Embryonic facial prominence (tissue), 1 donor: ENCODE data around the gene ITM2B.
A peak's percentile ranks its signal among the peaks of the same experiment; 100 is the strongest.
"Not testable (repeated sequence)": the region's sequence is repeated elsewhere in the genome, so short reads cannot be mapped to it uniquely, and the experiment has no call there.

Experiments
- DNase-seq: peaks from one replicate; pipeline ENCODE4 v3.0.0-alpha.2; 2016; ENCODE audit errors: extremely low spot score

Gene ITM2B

DNA sequence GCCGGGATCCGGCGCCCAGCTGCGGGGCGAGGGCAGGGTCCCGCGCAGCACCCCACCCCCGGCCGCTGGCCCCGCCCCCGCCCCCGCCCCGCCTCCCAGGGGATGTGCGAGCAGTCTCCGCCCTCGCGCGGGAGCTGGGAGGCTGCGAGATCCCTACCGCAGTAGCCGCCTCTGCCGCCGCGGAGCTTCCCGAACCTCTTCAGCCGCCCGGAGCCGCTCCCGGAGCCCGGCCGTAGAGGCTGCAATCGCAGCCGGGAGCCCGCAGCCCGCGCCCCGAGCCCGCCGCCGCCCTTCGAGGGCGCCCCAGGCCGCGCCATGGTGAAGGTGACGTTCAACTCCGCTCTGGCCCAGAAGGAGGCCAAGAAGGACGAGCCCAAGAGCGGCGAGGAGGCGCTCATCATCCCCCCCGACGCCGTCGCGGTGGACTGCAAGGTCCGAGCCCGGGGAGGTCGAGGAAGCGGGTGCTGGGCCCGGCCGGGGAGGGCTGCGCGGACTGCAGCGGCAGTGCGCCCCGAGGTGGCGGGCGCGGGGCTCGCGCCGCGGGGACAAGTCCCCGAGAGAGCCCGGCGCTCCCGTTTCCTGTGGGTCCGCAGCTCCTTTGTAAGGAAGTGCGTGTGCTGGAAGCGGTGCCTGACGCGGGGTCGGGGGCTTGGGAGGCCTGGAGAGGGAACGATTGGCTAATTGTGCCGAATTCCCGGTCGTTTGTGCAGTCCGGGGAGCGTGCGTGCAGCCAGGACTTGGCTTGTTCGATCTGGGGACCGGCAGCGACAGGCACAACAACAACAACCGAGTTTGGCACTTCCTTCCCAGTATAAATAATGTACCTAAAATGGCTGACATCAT is at the start of gene ITM2B:
ITM2B (plus strand) TSS at position 161 of the 843 bp plus-strand sequence; CDS start at position 316, 155 bp downstream.
- peak; percentile 48 for DNase-seq

DNA sequence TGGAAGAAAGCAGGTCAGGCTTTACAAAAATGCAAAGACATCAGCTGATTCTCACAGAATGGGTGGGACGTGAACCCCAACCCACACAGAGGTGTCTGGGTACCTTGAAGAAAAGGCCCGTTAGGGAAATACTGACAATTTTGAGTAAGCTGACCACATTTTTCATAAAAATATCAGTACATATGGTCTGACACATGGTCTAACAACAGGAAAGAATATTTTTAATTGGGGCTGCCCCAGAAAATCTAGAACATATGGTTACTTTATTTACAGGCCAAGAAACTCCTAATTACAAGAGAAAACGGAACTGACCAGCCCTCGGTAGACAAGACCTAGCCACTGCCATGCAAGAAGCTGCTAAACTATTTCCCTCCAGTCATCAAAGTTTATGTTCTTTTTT is 48.7 kb upstream of the ITM2B start:
- no peak for DNase-seq

DNA sequence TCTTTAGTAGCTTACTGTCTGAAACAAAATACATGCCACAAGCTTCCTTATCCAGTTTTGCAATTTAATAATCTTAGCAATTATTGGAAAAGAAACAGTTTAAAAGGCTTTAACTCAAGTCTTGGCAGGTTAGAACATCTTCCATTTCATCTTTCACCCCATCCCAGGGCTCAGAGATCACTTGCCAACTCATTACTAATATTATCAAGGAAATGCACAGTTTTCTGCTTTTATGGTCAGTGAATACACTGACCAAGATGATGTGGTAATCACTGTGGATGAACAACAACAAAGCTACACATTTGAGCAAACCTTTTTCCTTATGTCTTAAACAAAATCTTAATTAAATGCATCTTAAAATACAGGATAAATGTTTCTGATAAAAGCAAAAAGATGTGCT is 48.0 kb upstream of the ITM2B start:
- no peak for DNase-seq

DNA sequence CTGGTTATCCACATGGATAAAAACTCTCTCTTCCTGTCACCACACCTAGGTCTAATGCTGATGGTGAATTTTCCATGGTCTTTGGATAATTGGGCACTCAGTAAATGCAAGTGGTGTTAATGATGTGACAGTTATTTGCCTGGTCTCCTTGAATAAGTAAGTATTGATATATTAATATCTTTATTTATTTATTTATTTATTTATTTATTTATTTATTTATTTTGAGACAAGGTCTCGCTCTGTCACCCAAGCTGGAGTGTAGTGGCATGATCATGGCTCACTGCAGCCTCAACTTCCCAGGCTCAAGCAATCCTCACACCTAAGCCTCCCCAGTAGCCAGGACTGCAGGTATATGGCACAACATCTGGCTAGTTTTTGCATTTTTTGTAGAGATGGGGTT is 46.3 kb upstream of the ITM2B start:
- no peak for DNase-seq

DNA sequence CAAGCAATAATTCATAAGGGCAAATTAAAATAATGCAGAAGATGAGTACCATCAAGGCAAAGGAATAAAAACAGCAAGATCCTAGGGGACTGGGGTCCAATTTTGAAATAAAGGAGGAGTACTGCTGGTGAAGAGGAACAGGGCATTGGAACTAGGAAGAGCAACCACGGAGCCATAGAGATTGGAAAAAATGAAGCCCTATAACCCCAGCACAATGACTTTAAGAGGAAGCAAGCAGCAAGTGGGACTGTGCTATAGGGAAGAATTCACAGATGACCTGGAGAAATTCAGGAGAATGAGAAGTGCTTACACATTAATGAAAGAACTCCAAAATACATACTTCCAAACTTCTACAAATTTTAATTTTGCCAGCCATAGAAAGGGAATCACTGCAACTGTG is 44.9 kb upstream of the ITM2B start:
- no peak for DNase-seq

DNA sequence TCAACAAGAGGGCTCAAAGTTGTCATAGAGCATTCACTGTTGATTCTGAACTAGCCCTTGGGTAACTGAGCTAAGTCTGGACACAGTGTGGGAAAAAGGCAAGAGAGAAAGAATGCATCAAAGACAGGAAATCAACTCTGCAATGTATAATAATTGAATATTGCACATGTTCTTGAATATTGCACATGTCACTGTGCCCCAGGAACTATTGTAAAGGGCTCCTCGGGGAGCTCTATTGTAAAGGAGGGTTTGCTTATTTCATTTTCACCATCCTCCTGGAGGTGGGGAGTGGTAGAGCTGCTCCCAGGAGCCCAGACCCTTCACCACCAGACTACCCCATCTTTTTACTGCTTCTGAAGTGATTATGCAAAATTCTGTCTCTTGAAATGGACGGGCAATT is 44.4 kb upstream of the ITM2B start:
- no peak for DNase-seq

DNA sequence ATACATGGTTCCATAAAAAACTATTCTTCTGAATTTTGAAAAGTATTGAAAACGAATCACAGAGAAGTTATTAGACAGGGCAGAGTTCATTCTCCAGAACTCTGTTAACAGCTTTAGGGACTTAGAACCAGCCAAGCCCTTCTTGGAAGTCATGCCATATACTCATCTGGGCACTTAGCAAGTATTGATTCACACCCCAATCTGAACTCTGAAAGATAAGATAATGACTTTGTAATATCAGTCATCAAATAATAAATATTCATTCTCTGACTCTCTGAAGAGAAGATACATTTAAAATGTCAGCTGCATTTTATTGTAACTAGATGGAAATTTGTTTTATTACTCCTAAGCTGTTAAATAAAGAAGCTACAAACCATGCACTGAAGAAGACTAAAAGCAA is 43.8 kb upstream of the ITM2B start:
- no peak for DNase-seq

DNA sequence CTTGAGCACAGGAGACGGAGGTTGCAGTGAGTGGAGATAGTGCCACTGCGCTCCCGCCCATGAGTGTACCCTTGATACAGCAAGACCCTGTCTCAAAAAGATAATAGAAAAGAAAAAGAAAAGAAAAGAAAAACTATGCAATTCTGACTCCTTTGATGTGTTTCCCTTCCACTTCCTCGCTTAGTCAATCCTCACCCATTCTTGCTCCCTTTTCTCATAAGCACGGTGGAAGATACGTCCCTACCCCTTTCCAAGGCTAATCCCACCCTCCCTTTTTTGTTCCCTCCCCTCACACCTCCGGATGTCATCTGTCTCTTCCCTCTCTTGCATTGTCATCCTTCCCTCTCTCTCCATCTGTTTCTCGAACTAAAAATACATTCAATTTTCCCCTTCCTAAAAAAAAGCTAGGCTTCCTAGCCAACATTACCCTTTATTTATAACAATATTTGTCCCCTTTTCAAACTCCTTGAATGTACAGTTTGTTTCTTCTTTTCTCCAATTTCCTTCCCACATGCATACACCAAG is 40.5 kb upstream of the ITM2B start:
- DNase-seq = no peak

DNA sequence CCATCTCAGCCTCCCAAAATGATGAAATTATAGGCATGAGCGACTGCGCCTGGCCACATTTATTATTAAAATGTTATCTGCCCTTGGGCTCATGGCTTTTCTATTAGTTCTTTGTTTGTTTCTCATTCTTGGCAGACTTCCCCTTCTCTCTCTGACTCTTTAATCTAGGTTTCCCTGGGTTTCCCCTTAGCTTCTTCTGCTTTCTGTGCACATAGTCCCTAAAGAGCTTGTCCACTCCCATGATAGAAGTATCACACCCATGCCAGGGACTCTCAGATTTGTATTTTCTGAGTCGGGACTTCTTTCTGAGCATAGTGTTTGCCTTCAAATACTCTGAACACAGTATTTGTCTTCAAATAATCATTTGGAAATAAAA is 38.6 kb upstream of the ITM2B start:
- no peak for DNase-seq

DNA sequence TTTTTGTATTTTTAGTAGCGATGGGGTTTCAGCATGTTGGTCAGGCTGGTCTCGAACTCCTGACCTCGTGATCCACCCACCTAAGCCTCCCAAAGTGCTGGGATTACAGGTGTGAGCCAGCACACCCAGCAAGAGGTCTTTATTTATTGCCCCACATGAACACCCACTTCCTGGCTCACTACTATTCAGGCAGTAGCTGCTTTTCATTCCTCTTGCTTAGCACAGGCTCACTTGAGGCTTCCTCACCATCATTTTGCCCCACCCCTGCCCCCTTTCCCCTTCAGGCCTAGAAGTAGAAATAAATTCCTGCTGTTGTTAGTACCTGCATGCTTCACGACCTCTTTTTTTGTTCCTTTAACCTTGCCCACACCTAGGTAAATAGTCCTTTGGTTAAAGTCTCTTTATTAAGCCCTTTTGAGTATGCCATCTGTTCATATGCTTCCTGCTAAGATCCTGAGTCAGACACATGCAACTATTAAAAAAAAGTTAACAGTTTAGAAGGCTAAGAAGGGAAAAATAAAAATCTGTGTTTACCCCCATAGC is 33.5 kb upstream of the ITM2B start:
- no peak for DNase-seq

DNA sequence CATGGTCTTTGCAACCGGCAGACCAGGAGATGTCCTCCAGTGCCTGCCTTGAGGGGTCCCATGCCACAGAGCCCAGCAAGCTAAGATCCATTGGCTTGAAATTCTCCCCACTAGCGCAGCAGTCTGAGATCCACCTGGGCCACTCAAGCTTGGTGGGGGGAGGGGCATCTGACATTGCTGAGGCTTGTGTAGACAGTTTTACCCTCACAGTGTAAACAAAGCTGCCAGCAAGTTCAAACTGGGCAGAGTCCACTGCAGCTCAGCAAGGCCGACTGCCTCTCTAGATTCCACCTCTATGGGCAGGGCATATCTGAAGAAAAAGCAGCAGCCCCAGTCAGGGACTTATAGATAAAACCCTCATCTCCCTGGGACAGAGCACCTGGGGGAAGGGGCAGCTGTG is 32.0 kb upstream of the ITM2B start:
- DNase-seq = no peak

DNA sequence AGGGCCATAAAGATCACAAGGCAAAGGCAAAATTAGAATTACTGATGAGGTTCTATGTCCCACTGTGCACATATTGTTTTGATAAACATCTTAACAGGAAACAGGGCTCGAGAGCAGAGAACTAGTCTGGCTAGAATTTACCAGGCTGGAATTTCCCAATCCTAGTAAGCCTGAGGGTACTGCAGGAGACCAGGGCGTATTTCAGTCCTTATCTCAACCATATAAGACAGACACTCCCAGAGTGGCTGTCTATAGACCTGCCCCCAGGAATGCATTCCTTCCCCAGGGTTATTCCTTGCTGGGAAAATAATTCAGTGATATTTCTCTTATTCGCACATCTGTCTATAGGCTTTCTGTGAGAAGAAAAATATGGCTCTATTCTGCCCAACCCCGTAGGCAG is 25.8 kb upstream of the ITM2B start:
- DNase-seq = not testable (repeated sequence)

DNA sequence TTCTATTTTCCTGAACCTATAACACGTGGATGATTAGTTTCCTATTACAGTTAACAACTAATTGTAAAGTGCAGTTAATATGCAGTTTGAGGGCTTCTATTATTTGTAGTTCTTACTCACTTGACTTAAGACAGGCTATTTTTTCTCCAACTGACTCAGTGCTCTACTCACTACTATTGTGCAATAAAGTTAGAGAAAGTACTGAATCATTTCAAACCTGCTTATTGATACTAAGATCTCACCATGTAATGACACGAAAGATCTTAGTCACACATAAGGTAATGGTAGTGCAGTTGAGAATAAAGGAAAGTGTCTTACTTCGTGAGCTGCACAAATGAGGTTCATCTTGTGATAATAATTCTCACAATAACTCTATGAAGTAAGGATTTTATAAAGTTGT is 22.8 kb upstream of the ITM2B start:
- no peak for DNase-seq

DNA sequence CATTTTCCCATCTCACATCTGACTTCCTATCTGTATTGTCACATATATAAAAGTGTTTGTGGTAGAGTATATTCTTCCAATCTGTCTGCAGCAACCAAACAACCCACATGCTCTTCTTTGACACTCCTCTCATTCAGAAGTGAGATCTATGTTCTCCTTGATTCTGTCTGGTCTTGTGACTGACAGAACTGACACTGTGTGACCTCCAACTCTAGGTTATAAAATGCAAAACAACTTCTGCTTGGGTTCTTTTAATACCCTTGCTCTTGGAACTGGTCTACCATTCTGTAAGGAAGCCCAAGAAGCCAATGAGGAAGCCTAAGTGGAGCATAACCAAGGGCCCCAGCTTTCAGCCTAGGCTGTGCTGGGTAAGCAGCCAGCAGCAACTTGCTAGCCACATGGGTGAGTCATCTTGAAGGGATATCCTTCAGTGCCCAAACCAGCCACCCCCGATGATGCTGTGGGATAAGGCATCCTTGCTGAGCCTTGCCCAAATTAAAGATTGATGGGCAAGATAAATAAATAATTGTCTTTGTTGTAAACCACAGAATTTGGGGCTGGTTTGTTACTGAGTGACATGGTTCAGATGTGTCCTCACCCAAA is 18.4 kb upstream of the ITM2B start:
- no peak for DNase-seq

DNA sequence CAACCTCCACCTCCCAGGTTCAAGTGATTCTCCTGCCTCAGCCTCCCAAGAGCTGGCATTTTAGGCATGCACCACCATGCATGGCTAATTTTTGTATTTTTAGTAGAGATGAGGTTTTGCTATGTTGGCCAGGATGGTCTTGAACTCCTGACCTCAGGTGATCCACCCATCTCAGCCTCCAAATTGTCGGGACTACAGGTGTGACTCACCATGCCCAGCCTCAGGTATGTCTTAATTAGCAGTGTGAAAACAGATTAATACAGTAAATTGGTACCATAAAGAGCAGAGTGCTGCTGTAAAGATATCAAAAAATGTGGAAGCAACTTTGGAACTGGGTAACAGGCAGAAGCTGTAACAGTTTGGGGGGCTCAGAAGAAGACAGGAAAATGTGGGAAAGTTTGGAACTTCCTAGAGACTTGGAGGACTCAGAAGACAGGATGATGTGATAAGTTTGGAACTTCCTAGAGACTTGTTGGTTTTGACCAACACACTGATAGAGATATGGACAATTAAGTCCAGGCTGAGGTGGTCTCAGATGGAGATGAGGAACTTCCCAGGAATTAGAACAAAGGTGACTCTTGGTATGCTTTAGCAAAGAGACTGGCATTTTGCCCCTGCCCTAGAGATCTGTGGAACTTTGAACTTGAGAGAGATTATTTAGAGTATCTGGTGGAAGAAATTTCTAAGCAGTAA is 17.3 kb upstream of the ITM2B start:
- DNase-seq = not testable (repeated sequence)

DNA sequence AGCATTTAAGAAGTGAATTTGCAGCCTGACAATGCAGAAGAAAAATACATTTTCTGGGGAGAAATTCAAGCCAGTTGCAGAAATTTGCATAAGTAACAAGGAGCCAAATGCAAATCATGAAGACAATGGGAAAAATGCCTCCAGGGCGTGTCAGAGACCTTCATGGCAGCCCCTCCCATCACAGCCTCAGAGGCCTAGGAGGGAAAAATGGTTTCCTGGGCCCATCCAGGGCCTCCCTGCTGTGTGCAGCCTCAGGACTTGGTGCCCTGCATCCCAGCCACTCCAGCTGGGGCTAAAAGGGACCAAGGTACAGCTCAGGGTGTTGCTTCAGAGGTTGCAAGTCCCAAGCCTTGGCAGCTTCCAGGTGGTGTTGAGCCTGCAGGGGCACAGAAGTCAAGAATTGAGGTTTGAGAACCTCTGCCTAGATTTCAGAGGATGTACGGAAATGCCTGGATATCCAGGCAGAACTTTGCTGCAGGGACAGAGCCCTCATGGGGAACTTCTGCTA is 16.7 kb upstream of the ITM2B start:
- no peak for DNase-seq

DNA sequence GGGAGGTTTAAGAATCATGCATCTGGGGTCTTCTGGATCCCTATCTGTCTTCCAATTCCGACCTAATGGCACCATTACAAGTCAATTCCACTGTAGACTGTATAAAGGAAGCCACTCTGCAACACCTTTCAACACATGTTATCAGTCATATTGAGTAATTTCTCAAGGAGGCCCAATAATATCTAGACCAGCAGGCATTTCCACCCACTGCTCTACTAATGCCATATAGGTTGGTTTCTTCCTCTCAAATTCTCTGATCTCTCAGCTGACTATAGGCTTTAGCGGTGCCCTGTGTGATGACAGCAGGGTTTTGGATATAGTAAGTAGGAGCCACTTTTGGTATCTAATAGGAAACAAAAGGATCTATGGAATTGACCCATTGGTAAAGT is 12.4 kb upstream of the ITM2B start:
- no peak for DNase-seq

DNA sequence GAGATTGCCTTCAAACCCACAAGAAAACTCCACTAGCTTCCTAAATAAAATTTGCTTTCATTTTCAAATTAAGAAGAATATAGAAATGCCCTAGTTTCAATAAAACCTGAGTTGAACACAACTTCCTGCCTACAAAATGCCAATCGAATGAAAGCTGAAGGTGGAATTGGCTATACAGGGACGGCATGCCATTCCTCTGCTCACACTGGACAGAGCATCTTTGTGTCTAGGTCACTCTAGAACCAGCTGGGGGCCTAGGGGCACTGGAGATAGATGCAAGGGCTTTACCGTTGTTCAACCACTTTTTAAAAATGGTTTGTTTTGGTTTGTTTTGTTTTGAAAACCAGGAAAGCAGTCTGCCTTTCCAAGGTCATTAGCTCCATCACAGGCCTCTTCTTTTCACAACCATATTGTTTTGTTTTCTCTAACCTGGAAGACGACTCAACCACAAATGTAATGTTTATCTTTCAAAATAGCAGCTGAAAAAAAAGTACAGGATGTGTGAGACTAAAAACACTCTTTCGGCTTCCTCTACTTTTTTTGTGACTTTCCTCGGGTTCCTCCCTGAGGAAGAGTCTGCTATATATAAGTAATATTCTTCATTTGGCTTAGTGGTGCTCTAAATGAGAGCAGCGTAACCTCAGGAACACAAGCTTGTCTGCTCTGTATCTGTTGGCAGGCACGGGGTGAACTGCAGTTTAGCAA is 11.9 kb upstream of the ITM2B start:
- no peak for DNase-seq

DNA sequence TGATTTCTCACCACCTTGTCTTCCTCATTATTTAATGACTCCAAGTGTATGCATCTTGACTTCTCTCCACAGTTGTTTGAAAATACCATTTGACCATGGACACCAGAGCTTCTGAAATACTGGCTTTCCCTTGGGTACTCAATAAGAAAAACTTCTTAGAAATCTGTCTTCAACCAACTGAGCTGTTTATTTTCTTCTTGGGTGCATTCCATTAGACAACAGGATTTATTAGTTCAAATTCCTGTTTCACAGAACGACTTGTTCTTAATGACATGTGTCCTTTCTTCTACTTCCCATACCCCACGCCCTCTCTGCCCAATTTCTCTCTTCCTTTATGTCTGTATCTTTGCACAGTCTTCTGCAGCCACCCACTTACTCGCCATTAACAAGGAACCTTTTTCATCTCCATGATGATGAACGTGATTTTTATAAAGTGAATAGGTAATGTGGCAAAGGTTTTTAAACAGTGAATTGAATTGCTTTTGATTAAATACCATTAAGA is 11.3 kb upstream of the ITM2B start:
- no peak for DNase-seq

DNA sequence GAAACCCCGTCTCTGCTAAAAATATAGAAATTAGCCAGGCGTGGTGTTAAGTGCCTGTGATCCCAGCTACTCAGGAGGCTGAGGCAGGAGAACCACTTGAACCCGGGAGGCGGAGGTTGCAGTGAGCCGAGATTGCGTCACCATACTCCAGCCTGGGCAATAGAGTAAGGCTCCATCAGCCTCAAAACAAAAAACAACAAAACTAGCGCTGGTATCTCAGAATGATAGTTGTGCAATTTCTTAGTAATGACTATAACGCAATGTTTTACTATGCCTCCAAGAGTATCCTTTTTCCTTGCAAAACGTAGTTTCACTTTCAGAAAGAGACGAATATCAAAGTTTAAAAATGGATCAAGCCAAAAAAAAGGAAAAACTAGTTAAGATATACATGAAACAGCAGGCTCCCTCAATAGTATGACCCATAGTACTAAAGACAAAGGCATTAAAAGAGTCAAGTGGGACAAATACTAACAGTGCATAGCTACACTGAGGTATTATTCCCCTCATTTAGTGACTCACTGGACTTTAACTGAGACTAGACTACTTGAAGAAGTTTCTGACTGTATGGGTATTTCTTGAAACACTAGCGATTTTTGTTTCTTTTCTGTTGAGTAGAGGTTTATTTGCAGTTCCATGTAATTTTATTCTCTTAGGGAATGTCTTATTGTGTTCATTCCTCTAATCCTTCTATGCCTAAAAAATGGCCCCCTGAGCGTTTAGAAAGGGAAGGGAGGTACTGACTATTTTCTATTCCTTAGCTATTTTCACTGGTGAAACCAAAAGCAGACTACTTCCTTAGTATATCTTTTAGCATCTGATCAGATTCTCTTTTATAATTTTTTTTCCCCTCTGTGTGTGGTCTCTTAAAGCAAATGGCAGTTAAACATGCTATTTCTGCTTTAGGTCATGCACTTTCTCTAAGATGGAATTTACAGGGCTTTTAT is 10.4 kb upstream of the ITM2B start:
- no peak for DNase-seq
